Loucy (cell line): ENCODE results near the gene DUSP6.

ENCODE experiments used
- H2AFZ ChIP-seq: fragments of 200-600 bp; sonication (generic); 2 replicates; pipeline ENCODE4 v1.6.0; 2016; ENCODE audit warnings: antibody characterized with exemption, mild to moderate bottlenecking, low read length, moderate library complexity
- H3F3A ChIP-seq: fragments of 200-600 bp; 2 replicates; pipeline ENCODE4 v1.6.0; 2016; ENCODE audit warnings: antibody characterized with exemption, low read depth, mild to moderate bottlenecking
- H3K27me3 ChIP-seq: fragments of 200-600 bp; sonication (generic); 2 replicates; pipeline ENCODE4 v1.6.1; 2014; ENCODE audit warnings: low read length, mild to moderate bottlenecking; ENCODE audit not compliant: insufficient read depth, poor library complexity, severe bottlenecking
- H3K36me3 ChIP-seq: fragments of 200-600 bp; sonication (generic); 2 replicates; pipeline ENCODE4 v1.6.1; 2016; ENCODE audit warnings: low read length; ENCODE audit not compliant: insufficient read depth
- H3K4me1 ChIP-seq: fragments of 200-600 bp; sonication (generic); 2 replicates; pipeline ENCODE4 v1.5.1; 2014; ENCODE audit warnings: low read length, mild to moderate bottlenecking; ENCODE audit not compliant: insufficient read depth, poor library complexity, severe bottlenecking
- H3K4me2 ChIP-seq: fragments of 200-600 bp; sonication (generic); 2 replicates; pipeline ENCODE4 v1.6.0; 2014; ENCODE audit warnings: antibody characterized with exemption, low read length, low read depth, mild to moderate bottlenecking; ENCODE audit not compliant: poor library complexity, severe bottlenecking
- H3K4me3 ChIP-seq: fragments of 200-600 bp; sonication (generic); 2 replicates; pipeline ENCODE4 v1.5.1; 2014; ENCODE audit warnings: low read length, mild to moderate bottlenecking, mixed read lengths; ENCODE audit not compliant: poor library complexity, severe bottlenecking
- H3K79me2 ChIP-seq: fragments of 200-600 bp; sonication (generic); 2 replicates; pipeline ENCODE4 v1.6.1; 2014; ENCODE audit warnings: low read length; ENCODE audit not compliant: insufficient read depth
- H3K9ac ChIP-seq: fragments of 200-600 bp; sonication (generic); 2 replicates; pipeline ENCODE4 v1.6.0; 2014; ENCODE audit warnings: mild to moderate bottlenecking, low read depth, low read length, moderate library complexity; ENCODE audit not compliant: poor library complexity, severe bottlenecking
- H3K9me2 ChIP-seq: fragments of 200-600 bp; sonication (generic); replicated peaks from 2 replicates; pipeline ENCODE4 v1.6.1; 2016; ENCODE audit warnings: low read depth, low read length, mixed read lengths
- H3K9me3 ChIP-seq: fragments of 200-600 bp; sonication (generic); 2 replicates; pipeline ENCODE4 v1.6.1; 2014; ENCODE audit warnings: mild to moderate bottlenecking, antibody characterized with exemption, low read length, low read depth; ENCODE audit not compliant: insufficient read depth
- H4K20me1 ChIP-seq: fragments of 200-600 bp; sonication (generic); 2 replicates; pipeline ENCODE4 v1.6.0; 2014; ENCODE audit warnings: antibody characterized with exemption, low read length, mild to moderate bottlenecking; ENCODE audit not compliant: insufficient read depth, poor library complexity, severe bottlenecking
- EZH2phosphoT487 ChIP-seq: fragments of 200-600 bp; IDR thresholded peaks from 2 replicates; pipeline ENCODE4 v1.6.1; 2018; ENCODE audit warnings: antibody characterized with exemption, mild to moderate bottlenecking, moderate library complexity, borderline replicate concordance
- TF ChIP-seq, protein P1 (sequence below): fragments of 200-600 bp; sonication (generic); conservative IDR thresholded peaks from 2 replicates; pipeline ENCODE4 v1.5.1; 2014; ENCODE audit warnings: mild to moderate bottlenecking, antibody characterized with exemption, low read length

DUSP6 gene

DNA sequence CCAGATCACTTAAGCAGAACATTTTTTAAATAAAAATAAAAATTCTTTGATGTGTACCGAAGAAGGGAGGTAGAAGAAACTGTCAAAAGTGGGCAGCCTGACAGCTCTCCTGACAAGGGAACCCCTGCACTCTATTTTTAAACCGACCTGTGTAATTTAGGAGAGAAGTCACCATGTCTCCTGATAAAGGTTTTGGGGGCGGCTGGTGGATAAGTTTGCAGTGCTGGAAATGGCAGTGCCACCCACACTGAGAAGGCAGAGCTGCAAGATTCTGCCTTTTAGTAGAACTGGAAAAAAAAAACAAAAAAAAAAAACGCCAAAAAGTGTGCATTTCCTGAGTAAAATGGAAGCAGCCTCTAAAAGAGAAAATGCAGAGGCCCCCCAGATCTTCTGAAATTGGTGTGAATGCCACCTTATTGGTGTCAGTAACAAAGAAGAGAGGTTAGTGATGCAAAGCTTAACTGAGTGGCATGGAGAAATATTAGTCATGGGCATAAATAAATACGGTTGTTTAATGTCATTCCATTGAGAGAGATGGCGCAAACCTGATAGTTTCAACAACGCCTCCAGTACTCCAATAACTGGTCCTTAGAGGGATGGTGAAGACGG lies 24.7 kb downstream of the DUSP6 start:
- peaks cover 15% of the 10 kb centered on the region for H3K4me1 ChIP-seq
- H3K36me3 ChIP-seq: no peaks in the 10 kb centered on the region
- H4K20me1 ChIP-seq: no peaks in the 10 kb centered on the region
- H3K4me2 ChIP-seq: no peak overlapping the region
- peak overlapping the region; percentile 52 for H2AFZ ChIP-seq
- no peak overlapping the region for H3K4me3 ChIP-seq
- H3K9me3 ChIP-seq: no peaks in the 10 kb centered on the region
- no peak overlapping the region for H3K9ac ChIP-seq
- TF ChIP-seq EZH2phosphoT487: no peak
- TF ChIP-seq, protein P1, sequence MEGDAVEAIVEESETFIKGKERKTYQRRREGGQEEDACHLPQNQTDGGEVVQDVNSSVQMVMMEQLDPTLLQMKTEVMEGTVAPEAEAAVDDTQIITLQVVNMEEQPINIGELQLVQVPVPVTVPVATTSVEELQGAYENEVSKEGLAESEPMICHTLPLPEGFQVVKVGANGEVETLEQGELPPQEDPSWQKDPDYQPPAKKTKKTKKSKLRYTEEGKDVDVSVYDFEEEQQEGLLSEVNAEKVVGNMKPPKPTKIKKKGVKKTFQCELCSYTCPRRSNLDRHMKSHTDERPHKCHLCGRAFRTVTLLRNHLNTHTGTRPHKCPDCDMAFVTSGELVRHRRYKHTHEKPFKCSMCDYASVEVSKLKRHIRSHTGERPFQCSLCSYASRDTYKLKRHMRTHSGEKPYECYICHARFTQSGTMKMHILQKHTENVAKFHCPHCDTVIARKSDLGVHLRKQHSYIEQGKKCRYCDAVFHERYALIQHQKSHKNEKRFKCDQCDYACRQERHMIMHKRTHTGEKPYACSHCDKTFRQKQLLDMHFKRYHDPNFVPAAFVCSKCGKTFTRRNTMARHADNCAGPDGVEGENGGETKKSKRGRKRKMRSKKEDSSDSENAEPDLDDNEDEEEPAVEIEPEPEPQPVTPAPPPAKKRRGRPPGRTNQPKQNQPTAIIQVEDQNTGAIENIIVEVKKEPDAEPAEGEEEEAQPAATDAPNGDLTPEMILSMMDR: no peak
- no peaks in the 10 kb centered on the region for H3K9me2 ChIP-seq
- no peaks in the 10 kb centered on the region for H3F3A ChIP-seq
- no peaks in the 10 kb centered on the region for H3K27me3 ChIP-seq
- no peaks in the 10 kb centered on the region for H3K79me2 ChIP-seq

DNA sequence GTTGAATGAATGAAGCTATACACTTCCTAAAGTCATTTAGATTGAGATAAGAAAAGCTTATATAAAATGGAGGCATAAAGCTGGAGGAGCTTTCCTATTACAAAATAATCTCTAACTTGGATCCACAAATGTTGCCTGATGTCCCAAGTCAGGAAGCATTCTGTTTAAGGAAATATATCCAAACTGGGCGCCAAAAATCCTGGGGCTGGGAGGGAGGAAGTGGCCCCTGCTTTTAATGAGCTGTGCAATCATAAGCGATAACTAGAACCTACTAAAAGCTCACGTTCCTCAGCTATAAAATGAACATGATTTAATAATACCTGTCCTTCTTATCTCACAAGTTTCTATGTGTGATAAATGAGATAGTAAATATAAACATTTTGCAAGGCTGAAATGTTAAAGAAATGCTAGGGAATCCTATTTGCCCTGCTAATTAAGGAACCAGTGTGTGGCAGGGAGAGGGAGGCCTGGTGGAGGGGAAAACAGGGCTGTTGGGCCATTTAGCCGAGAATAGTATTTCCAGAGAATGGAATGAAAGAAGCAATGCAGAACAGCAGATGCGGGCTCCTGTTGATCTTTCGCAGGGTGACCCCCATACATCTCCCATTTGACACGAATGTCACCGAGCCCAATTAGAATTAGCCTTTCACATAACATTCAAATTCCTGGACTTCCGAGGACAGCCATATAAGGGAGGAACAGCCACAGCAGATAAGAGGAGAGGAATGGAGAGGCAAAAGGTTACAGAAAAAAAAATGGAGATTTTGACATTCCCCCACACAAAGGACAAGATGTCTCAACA lies 25.9 kb downstream of the DUSP6 start:
- TF ChIP-seq EZH2phosphoT487: no peak
- TF ChIP-seq, protein P1: no peak
- no peaks in the 10 kb centered on the region for H3F3A ChIP-seq
- H3K36me3 ChIP-seq: no peaks in the 10 kb centered on the region
- no peaks in the 10 kb centered on the region for H3K27me3 ChIP-seq
- no peak overlapping the region for H3K9ac ChIP-seq
- H3K4me2 ChIP-seq: no peak overlapping the region
- peaks cover 15% of the 10 kb centered on the region for H3K4me1 ChIP-seq
- H4K20me1 ChIP-seq: no peaks in the 10 kb centered on the region
- 0 out of 2 replicates have a peak overlapping the region, but pooled peaks have one; percentile 15 for H2AFZ ChIP-seq
- no peaks in the 10 kb centered on the region for H3K9me2 ChIP-seq
- no peaks in the 10 kb centered on the region for H3K9me3 ChIP-seq
- no peak overlapping the region for H3K4me3 ChIP-seq
- H3K79me2 ChIP-seq: no peaks in the 10 kb centered on the region

DNA sequence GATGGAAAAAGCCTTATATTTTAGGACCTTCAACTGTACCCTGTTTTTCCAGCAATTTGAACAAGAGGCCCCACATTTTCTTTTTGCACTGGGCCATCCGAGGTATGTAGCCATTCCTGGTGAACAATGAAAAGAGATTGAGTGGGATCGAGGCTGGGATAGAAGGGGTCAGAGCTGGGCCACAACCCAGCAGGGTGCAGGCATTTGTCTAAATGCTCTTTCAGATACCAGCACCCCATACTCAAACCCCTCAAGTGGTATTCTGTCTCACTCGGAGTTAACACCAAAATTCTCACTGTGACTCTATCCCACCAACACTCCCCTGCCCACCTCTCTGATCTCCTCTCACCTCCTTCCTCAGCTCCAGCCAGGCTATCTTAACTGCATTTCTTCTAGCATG lies 26.8 kb downstream of the DUSP6 start:
- TF ChIP-seq, protein P1: no peak
- no peak for TF ChIP-seq EZH2phosphoT487
- Histone ChIP-seq H3K27me3 (no peaks in the 10 kb centered on the region), H3K9me3 (no peaks in the 10 kb centered on the region), H4K20me1 (no peaks in the 10 kb centered on the region), H3K9me2 (no peaks in the 10 kb centered on the region), H2AFZ (no peak overlapping the region), H3K36me3 (no peaks in the 10 kb centered on the region), H3F3A (no peaks in the 10 kb centered on the region), H3K9ac (no peak overlapping the region), H3K79me2 (no peaks in the 10 kb centered on the region), H3K4me1 (peaks cover 15% of the 10 kb centered on the region), H3K4me3 (no peak overlapping the region), H3K4me2 (no peak overlapping the region)
